Measurements from ENCODE around the gene RALGPS1. TPM values are rescaled to one million over a fixed set of nuclear protein-coding genes. Genes with fewer than 3 reads are reported as not detected.

The RALGPS1 gene
- total RNA-seq, 1 experiment from 2014 or later: 18.6 TPM

- Histone ChIP-seq H2BK120ac (ENCODE audit: low read depth, low read length, poor library complexity, severe bottlenecking) (no peak overlapping the region), H3K27me3 (ENCODE audit: insufficient read depth, low read length) (no peaks in the 10 kb centered on the region), H3K18ac (ENCODE audit: insufficient read length, low read depth, low read length) (no peak overlapping the region), H3K56ac (ENCODE audit: insufficient read length, low read depth, low read length) (no peak overlapping the region), H4K20me1 (ENCODE audit: control insufficient read depth, insufficient read depth, insufficient read length) (no peaks in the 10 kb centered on the region), H3K14ac (ENCODE audit: insufficient read depth, low read length) (no peak overlapping the region), H3K23ac (ENCODE audit: insufficient read length, low read depth, low read length) (no peak overlapping the region), H2BK15ac (ENCODE audit: low read depth, low read length) (no peak overlapping the region), H3K9ac (ENCODE audit: extremely low read depth, insufficient read length, low read length) (no peak overlapping the region), H3K27ac (ENCODE audit: insufficient read length, low read depth, low read length) (no peak overlapping the region), H2BK20ac (ENCODE audit: low read depth, low read length, poor library complexity, severe bottlenecking) (no peak overlapping the region), H3K79me2 (ENCODE audit: insufficient read depth, low read length) (no peaks in the 10 kb centered on the region), H2AFZ (ENCODE audit: low read length) (no peak overlapping the region), H4K91ac (ENCODE audit: insufficient read length, low read depth, low read length) (no peak overlapping the region), H3K4ac (ENCODE audit: low read depth, low read length) (no peak overlapping the region), H2BK5ac (ENCODE audit: insufficient read length, low read length) (no peak overlapping the region), H4K8ac (replicated peaks; ENCODE audit: insufficient read length, low read depth, low read length) (no peak overlapping the region), H3K23me2 (ENCODE audit: insufficient read length, low read depth, low read length, poor library complexity, severe bottlenecking) (no peaks in the 10 kb centered on the region), H3K9me3 (ENCODE audit: control insufficient read depth, low read depth, low read length) (no peaks in the 10 kb centered on the region), H3K79me1 (ENCODE audit: insufficient read depth, low read depth, low read length, poor library complexity, severe bottlenecking) (no peaks in the 10 kb centered on the region), H3K4me1 (ENCODE audit: insufficient read depth, low read length) (no peaks in the 10 kb centered on the region), H2AK5ac (ENCODE audit: insufficient read length, low read length) (no peak overlapping the region), H4K5ac (ENCODE audit: insufficient read length, low read depth, low read length) (no peak overlapping the region), H2BK12ac (ENCODE audit: insufficient read length, low read depth, low read length) (no peak overlapping the region), H3T11ph (ENCODE audit: low read length) (no peak overlapping the region), H3K4me2 (ENCODE audit: insufficient read depth, insufficient read length, low read length) (no peak overlapping the region)
- H3K36me3 Mint-ChIP-seq (ENCODE audit: insufficient read depth in 1 of 3, low read depth in 3 of 3): no peaks in the 10 kb centered on the region
- DNase-seq: no peak
- H3K9me3 Mint-ChIP-seq: no peaks in the 10 kb centered on the region
- H3K27me3 Mint-ChIP-seq (ENCODE audit: low read depth): no peaks in the 10 kb centered on the region
- WGBS (ENCODE audit: extremely low coverage, insufficient read length, low lambda C conversion rate): no CpG with 5 or more reads among the region's 3 CpGs
- peaks cover 8 to 11% of the 10 kb centered on the region in 2 experiments for H3K4me1 Mint-ChIP-seq
- H3K27ac Mint-ChIP-seq: no peak overlapping the region
- TF ChIP-seq CTCF (conservative IDR thresholded peaks at IDR 0.05): no peak
- H3K4me3 Mint-ChIP-seq: no peak overlapping the region
These were observed 44.8 kb downstream of the RALGPS1 start for GRCh38 chr9:126959336-126959735.

Data from H9 (cell line).